HepG2 (cell line): ENCODE data around the gene FITM1. TPM values are rescaled to one million over a fixed set of nuclear protein-coding genes. Genes with fewer than 3 reads are reported as not detected.

ENCODE experiments used
- BATF2 ChIP-seq: sonication (generic); formaldehyde crosslinking; IDR thresholded peaks from 2 replicates; pipeline ENCODE4 v1.8.0; 2022; ENCODE audit warnings: mild to moderate bottlenecking, missing genetic modification reagents, moderate library complexity
- BRD4 ChIP-seq: sonication (generic); formaldehyde crosslinking; IDR thresholded peaks from 2 replicates; pipeline ENCODE4 v1.4.0; 2020; ENCODE audit warnings: missing genetic modification reagents
- CSRNP2 ChIP-seq: sonication (generic); formaldehyde crosslinking; conservative IDR thresholded peaks from 2 replicates; pipeline ENCODE4 v1.8.0; 2022; ENCODE audit warnings: low read depth, missing genetic modification reagents
- FOXM1 ChIP-seq: sonication (generic); formaldehyde crosslinking; IDR thresholded peaks from 2 replicates; pipeline ENCODE4 v1.5.0; 2020; ENCODE audit warnings: missing genetic modification reagents
- NAIF1 ChIP-seq: sonication (generic); formaldehyde crosslinking; IDR thresholded peaks from 2 replicates; pipeline ENCODE4 v1.5.0; 2020; ENCODE audit warnings: mild to moderate bottlenecking, missing genetic modification reagents, borderline replicate concordance
- NFRKB ChIP-seq: fragments of 450-650 bp; IDR thresholded peaks from 2 replicates; pipeline ENCODE4 v1.6.1; 2017
- NPAS2 ChIP-seq: sonication (generic); formaldehyde crosslinking; IDR thresholded peaks from 2 replicates; pipeline ENCODE4 v1.8.0; 2022; ENCODE audit warnings: mild to moderate bottlenecking, missing genetic modification reagents, borderline replicate concordance
- NR0B2 ChIP-seq: sonication (generic); formaldehyde crosslinking; IDR thresholded peaks from 2 replicates; pipeline ENCODE4 v1.4.0; 2020; ENCODE audit warnings: mild to moderate bottlenecking, missing genetic modification reagents
- NRL ChIP-seq: sonication (generic); formaldehyde crosslinking; IDR thresholded peaks from 2 replicates; pipeline ENCODE4 v1.5.0; 2020; ENCODE audit warnings: missing genetic modification reagents, mild to moderate bottlenecking, moderate library complexity, borderline replicate concordance
- PBX3 ChIP-seq: sonication (generic); formaldehyde crosslinking; IDR thresholded peaks from 2 replicates; pipeline ENCODE4 v1.8.1; 2023; ENCODE audit warnings: missing genetic modification reagents, inconsistent platforms, borderline replicate concordance
- SETDB1 ChIP-seq: sonication (generic); formaldehyde crosslinking; IDR thresholded peaks from 2 replicates; pipeline ENCODE4 v1.5.1; 2020; ENCODE audit warnings: missing genetic modification reagents, mild to moderate bottlenecking, borderline replicate concordance
- STAG1 ChIP-seq: sonication (generic); formaldehyde crosslinking; IDR thresholded peaks from 2 replicates; pipeline ENCODE4 v1.4.0; 2020; ENCODE audit warnings: missing genetic modification reagents
- TBP ChIP-seq: sonication (generic); formaldehyde crosslinking; IDR thresholded peaks from 2 replicates; pipeline ENCODE4 v1.5.0; 2020; ENCODE audit warnings: missing genetic modification reagents
- ZNF225 ChIP-seq: sonication (generic); formaldehyde crosslinking; IDR thresholded peaks from 2 replicates; pipeline ENCODE4 v1.4.0; 2020; ENCODE audit warnings: mild to moderate bottlenecking, missing genetic modification reagents
- ZNF24 ChIP-seq: fragments of 450-650 bp; IDR thresholded peaks from 2 replicates; pipeline ENCODE4 v1.6.1; 2017; ENCODE audit warnings: antibody characterized with exemption, mild to moderate bottlenecking
- ZNF329 ChIP-seq: sonication (generic); formaldehyde crosslinking; IDR thresholded peaks from 2 replicates; pipeline ENCODE4 v1.9.0; 2021; ENCODE audit warnings: low read depth, mild to moderate bottlenecking, missing genetic modification reagents
- ZNF558 ChIP-seq: sonication (generic); formaldehyde crosslinking; IDR thresholded peaks from 2 replicates; pipeline ENCODE4 v1.9.0; 2022; ENCODE audit warnings: mild to moderate bottlenecking, missing genetic modification reagents, borderline replicate concordance
- ZNF703 ChIP-seq: sonication (generic); formaldehyde crosslinking; IDR thresholded peaks from 2 replicates; pipeline ENCODE4 v1.5.1; 2020; ENCODE audit warnings: missing genetic modification reagents, mild to moderate bottlenecking, moderate library complexity, borderline replicate concordance
- ZNF83 ChIP-seq: sonication (generic); formaldehyde crosslinking; IDR thresholded peaks from 2 replicates; pipeline ENCODE4 v1.4.0; 2020; ENCODE audit warnings: missing genetic modification reagents, mild to moderate bottlenecking, borderline replicate concordance
- ZSCAN21 ChIP-seq: sonication (generic); formaldehyde crosslinking; IDR thresholded peaks from 2 replicates; pipeline ENCODE4 v1.8.0; 2022; ENCODE audit warnings: mild to moderate bottlenecking, missing genetic modification reagents, moderate library complexity, borderline replicate concordance
- ZSCAN22 ChIP-seq: sonication (generic); formaldehyde crosslinking; IDR thresholded peaks from 2 replicates; pipeline ENCODE4 v1.4.0; 2020; ENCODE audit warnings: mild to moderate bottlenecking, missing genetic modification reagents
- polyA plus RNA-seq, 8 experiments: library from polyadenylated mRNA; depleted of rRNA in 3 of 8; stranded (reverse) in 7 of 8; unstranded in 1 of 8; fragments of >200 nt; fragmentation: Illumina TruSeq in 4 of 8; extraction: Trizol in 4 of 8; gene quantifications; 2 replicates each; pipeline versions ENCODE4 v1.2.1 to v1.2.3, GENCODE V29; 2011 to 2016; ENCODE audit warnings: low read depth in 4 of 8, missing spikeins in 1 of 8, mixed read lengths in 1 of 8; ENCODE audit not compliant: insufficient read depth in 1 of 8
- total RNA-seq, 5 experiments: library from RNA; depleted of rRNA; stranded (reverse); fragments of >200 nt; fragmentation: Illumina TruSeq; extraction: Trizol; gene quantifications; 2 replicates each; pipeline ENCODE4 v1.2.3, GENCODE V29; 2016; ENCODE audit warnings: low read depth in 1 of 5

The FITM1 gene
- total and polyA plus RNA-seq, 2 of the 13 experiments (the other 11 are each of a cell fraction or from before 2014, with no cell fraction given), result 2.7 to 5.8 TPM

- TF ChIP-seq ZNF24 (peak; percentile 45), NR0B2 (CRISPR knock-in tag) (peak; percentile 93), ZNF558 (CRISPR knock-in tag) (no peak), ZNF703 (CRISPR knock-in tag) (no peak), STAG1 (CRISPR knock-in tag) (no peak; the same call in 1 of the 2 replicates), ZSCAN22 (CRISPR knock-in tag) (no peak), NRL (CRISPR knock-in tag) (no peak), TBP (CRISPR knock-in tag) (peak; percentile 96), NFRKB (no peak), SETDB1 (CRISPR knock-in tag) (no peak), NAIF1 (CRISPR knock-in tag) (no peak), CSRNP2 (no peak), FOXM1 (CRISPR knock-in tag) (peak; percentile 91), BRD4 (CRISPR knock-in tag) (peak; percentile 99), ZNF83 (CRISPR knock-in tag) (peak; percentile 93; the same call in 1 of the 2 replicates), PBX3 (CRISPR knock-in tag) (peak; percentile 92), NPAS2 (CRISPR knock-in tag) (no peak), BATF2 (CRISPR knock-in tag) (no peak), ZNF225 (CRISPR knock-in tag) (peak; percentile 98), ZNF329 (CRISPR knock-in tag) (no peak), ZSCAN21 (CRISPR knock-in tag) (no peak)
These were observed 36.3 kb upstream of the FITM1 start, which contains the start of gene PCK2 (continued) for GRCh38 chr14:24093901-24094840.
